Sciatic nerve (tissue), 2 donors: Measurements from ENCODE around the gene CDKN1C. TPM values are rescaled to one million over a fixed set of nuclear protein-coding genes. Genes with fewer than 3 reads are reported as not detected.

Source experiments
- ATAC-seq: fragments of 200-7000 bp; cut with Tn5 transposase; one replicate; pipeline ENCODE4 v1.9.1; 2020; ENCODE audit warnings: mild to moderate bottlenecking, moderate library complexity
- DNase-seq: peaks from one replicate; pipeline ENCODE4 v3.0.0-alpha.2; 2020; ENCODE audit warnings: low spot score
- intact Hi-C: fragments of 100-400 bp; cut with DNase I; formaldehyde crosslinking; loops from one replicate; pipeline ENCODE4 v1.14.2; 2022
- total RNA-seq: library from RNA; stranded (reverse); fragmentation: NEBNext Ultra II Directional; extraction: Animal tissue kit (Norgen Biotek cat#: 25700); gene quantifications from one replicate; pipeline ENCODE4 v1.2.1, GENCODE V29; 2021
- donor health status: DM: no; HTN: no; CAD: no.
- donor health status: DM: no; HTN: no; CAD: no.

Gene CDKN1C
- total RNA-seq, 1 donor from 2014 or later = 186 TPM

- intact Hi-C loops = no loop called here
- DNase-seq (no peak), ATAC-seq (no peak)
These were observed 25.9 kb downstream of the CDKN1C start for GRCh38 chr11:2859699-2860037.

GRCh38 chr11:2858995-2859698 lies 26.4 kb downstream of the CDKN1C start:
- no peak for ATAC-seq
- no peak for DNase-seq
- intact Hi-C loops = no loop called here

- DNase-seq (no peak), ATAC-seq (no peak)
- intact Hi-C loops = no loop called here
These were observed 27.7 kb downstream of the CDKN1C start for GRCh38 chr11:2857918-2858317.

GRCh38 chr11:2857276-2857675 lies 28.3 kb downstream of the CDKN1C start:
- intact Hi-C loops = no loop called here
- no peak for DNase-seq
- no peak for ATAC-seq

GRCh38 chr11:2855162-2855561 lies 30.4 kb downstream of the CDKN1C start:
- intact Hi-C loops = no loop called here
- DNase-seq (no peak), ATAC-seq (no peak)

GRCh38 chr11:2853997-2854560 lies 31.5 kb downstream of the CDKN1C start:
- ATAC-seq = no peak
- intact Hi-C loops = no loop called here
- DNase-seq = no peak

GRCh38 chr11:2853401-2853800 lies 32.2 kb downstream of the CDKN1C start:
- intact Hi-C loops = no loop called here
- no peak for ATAC-seq
- no peak for DNase-seq

- DNase-seq = no peak
- intact Hi-C loops = no loop called here
- no peak for ATAC-seq
These were observed 35.4 kb downstream of the CDKN1C start for GRCh38 chr11:2849994-2850770.

- intact Hi-C loops = no loop called here
- ATAC-seq = no peak
- DNase-seq = no peak
These were observed 37.1 kb downstream of the CDKN1C start for GRCh38 chr11:2848497-2848896.

- intact Hi-C loops = no loop called here
- DNase-seq (no peak), ATAC-seq (no peak)
These were observed 38.0 kb downstream of the CDKN1C start for GRCh38 chr11:2847561-2847960.

GRCh38 chr11:2846470-2846869 lies 39.1 kb downstream of the CDKN1C start:
- intact Hi-C loops = no loop called here
- DNase-seq = no peak
- ATAC-seq = no peak

- ATAC-seq = no peak
- no peak for DNase-seq
- intact Hi-C loops = no loop called here
These were observed 39.5 kb downstream of the CDKN1C start for GRCh38 chr11:2846056-2846455.

GRCh38 chr11:2844996-2845395 lies 40.6 kb downstream of the CDKN1C start:
- DNase-seq = no peak
- intact Hi-C loops = no loop called here
- ATAC-seq = no peak

- DNase-seq (no peak), ATAC-seq (no peak)
- intact Hi-C loops = no loop called here
These were observed 41.3 kb downstream of the CDKN1C start for GRCh38 chr11:2844116-2844842.

- intact Hi-C loops = no loop called here
- ATAC-seq (no peak), DNase-seq (no peak)
These were observed 42.0 kb downstream of the CDKN1C start for GRCh38 chr11:2843551-2843950.

- no peak for ATAC-seq
- intact Hi-C loops = no loop called here
These were observed 42.7 kb downstream of the CDKN1C start for GRCh38 chr11:2842876-2843275.

GRCh38 chr11:2841411-2842190 lies 44.0 kb downstream of the CDKN1C start:
- ATAC-seq = no peak

More at GRCh38 chr11:2842876-2843275, 42.7 kb downstream of the CDKN1C start:
- DNase-seq = no peak

GRCh38 chr11:2839395-2839943 lies 46.1 kb downstream of the CDKN1C start:
- intact Hi-C loops = no loop called here
- ATAC-seq (no peak), DNase-seq (no peak)

More at GRCh38 chr11:2841411-2842190, 44.0 kb downstream of the CDKN1C start:
- no peak for DNase-seq
- intact Hi-C loops = no loop called here
